T-helper 2 cell treated with Interferon-gamma antibody and Interleukin-4, amounts not matched to agents 5 μg/mL and 100 μg/mL, for 36 hours (primary cell): Measurements from ENCODE around the gene DDX1.
"Not testable (repeated sequence)": the region's sequence is repeated elsewhere in the genome, so short reads cannot be mapped to it uniquely, and the experiment has no call there.

Experiments
- DNase-seq: peaks from one replicate; pipeline ENCODE4 v3.0.0; 2021; ENCODE audit warnings: low spot score
- H3K27ac Mint-ChIP-seq: one replicate; pipeline ENCODE4 v1.8.0; 2021; ENCODE audit warnings: mild to moderate bottlenecking, mixed read lengths
- H3K27me3 Mint-ChIP-seq: one replicate; pipeline ENCODE4 v1.8.0; 2021; ENCODE audit warnings: low read depth, mixed read lengths
- H3K36me3 Mint-ChIP-seq: one replicate; pipeline ENCODE4 v1.8.0; 2021; ENCODE audit warnings: low read depth, mixed read lengths
- H3K4me1 Mint-ChIP-seq: one replicate; pipeline ENCODE4 v1.8.0; 2021; ENCODE audit warnings: low read depth, mixed read lengths
- H3K4me3 Mint-ChIP-seq: one replicate; pipeline ENCODE4 v1.8.0; 2022; ENCODE audit warnings: mild to moderate bottlenecking, moderate library complexity, mixed read lengths
- H3K9me3 Mint-ChIP-seq: one replicate; pipeline ENCODE4 v1.8.0; 2021; ENCODE audit warnings: mixed read lengths

Gene DDX1

DNA sequence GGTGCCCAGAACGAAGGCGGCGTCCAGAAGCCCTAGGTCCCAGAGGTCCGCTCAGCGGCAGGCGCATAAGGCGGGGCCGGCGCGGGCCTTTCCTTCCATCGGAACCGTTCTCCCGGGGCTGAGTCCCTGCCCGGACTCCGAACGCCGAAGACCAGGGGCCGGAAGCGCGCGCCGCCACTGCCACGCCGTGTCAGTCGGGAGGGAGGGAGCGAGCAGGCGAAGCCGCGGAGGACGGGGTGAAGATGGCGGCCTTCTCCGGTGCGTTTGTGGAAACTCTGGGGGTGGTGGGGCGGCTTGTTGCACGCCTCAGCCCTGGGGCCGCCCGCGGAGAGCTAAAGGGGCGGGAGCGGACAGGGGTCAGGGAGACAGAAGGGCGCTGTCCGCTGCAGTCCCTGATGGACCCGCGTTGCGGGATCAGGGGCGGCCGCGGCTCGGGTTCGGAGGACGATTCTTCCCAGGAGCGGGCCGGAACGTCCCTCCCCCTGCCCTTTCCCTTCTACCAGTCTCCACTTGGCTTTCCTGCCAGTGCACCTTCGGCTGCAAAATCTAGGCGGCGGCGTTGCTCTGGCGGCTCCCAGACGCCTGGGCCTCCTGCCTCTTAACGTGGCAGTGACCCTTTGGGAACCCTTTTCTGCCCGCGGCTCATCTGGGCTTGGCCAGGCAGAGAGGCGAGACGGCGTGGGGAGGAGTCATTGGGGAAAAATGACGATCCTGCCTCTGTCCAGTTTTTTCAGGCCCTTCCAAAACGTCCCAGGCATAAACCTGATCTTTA is at the start of gene DDX1:
Gene DDX1, plus strand, starts transcription at position 177 of the 772 bp plus-strand sequence. Its CDS starts 66 bp downstream, at position 243.
- H3K4me3 Mint-ChIP-seq, result peak within 1 kb of the TSS; percentile 87
- H3K36me3 Mint-ChIP-seq, result peaks cover 15% of the 10 kb centered on the region
- no peaks in the 10 kb centered on the region for H3K27me3 Mint-ChIP-seq
- H3K9me3 Mint-ChIP-seq, result no peaks in the 10 kb centered on the region
- H3K4me1 Mint-ChIP-seq, result peaks cover 27% of the 10 kb centered on the region
- peak within 1 kb of the TSS; percentile 86 for H3K27ac Mint-ChIP-seq
- DNase-seq, result peak; percentile 87

DNA sequence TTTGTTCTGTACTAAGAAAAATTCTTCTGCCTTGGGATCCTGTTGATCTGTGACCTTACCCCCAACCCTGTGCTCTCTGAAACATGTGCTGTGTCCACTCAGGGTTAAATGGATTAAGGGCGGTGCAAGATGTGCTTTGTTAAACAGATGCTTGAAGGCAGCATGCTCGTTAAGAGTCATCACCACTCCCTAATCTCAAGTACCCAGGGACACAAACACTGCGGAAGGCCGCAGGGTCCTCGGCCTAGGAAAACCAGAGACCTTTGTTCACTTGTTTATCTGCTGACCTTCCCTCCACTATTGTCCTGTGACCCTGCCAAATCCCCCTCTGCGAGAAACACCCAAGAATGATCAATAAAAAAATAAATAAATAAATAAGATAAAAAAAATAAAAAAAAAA is 49.4 kb upstream of the DDX1 start:
- not testable (repeated sequence) for H3K4me3 Mint-ChIP-seq, H3K9me3 Mint-ChIP-seq, H3K27ac Mint-ChIP-seq, DNase-seq, H3K27me3 Mint-ChIP-seq, H3K4me1 Mint-ChIP-seq
- peaks cover 11% of the 10 kb centered on the region for H3K36me3 Mint-ChIP-seq

DNA sequence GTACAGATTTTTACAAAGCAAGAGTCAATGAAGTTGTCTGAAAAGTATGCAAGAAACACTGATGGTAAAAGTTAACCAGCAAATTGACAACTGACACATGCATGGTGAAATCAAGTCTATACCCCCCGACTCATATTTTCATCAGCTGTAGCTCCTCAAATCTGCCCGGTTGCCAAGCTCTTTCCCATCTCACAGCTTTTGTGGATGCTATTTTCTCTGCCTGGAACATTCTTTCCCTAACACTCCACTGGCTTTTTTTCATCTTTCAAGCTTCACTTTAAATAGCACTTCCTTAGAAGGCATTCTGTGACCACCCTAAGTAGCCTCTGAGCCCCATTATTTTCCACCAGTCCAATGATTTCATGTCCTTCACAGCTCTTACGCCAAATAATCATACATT is 48.6 kb upstream of the DDX1 start:
- no peaks in the 10 kb centered on the region for H3K27me3 Mint-ChIP-seq
- no peak overlapping the region for H3K4me3 Mint-ChIP-seq
- no peak for DNase-seq
- H3K9me3 Mint-ChIP-seq, result no peaks in the 10 kb centered on the region
- H3K27ac Mint-ChIP-seq, result no peak overlapping the region
- peaks cover 10% of the 10 kb centered on the region for H3K36me3 Mint-ChIP-seq
- no peaks in the 10 kb centered on the region for H3K4me1 Mint-ChIP-seq

DNA sequence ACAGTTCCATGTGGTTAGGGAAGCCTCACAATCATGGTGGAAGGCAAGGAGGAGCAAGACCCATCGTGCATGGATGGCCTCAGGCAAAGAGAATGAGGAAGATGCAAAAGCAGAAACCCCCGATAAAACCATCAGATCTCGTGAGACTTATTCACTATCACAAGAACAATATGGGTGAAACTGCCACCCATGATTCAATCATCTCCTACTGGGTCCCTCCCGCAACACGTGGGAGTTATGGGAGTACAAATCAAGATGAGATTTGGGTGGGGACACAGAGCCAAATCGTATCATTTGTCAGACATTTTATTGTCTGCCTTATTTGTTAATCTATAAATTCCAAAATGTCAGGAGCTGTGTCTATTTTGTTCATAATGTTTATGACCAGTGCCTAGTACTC is 48.1 kb upstream of the DDX1 start:
- H3K4me3 Mint-ChIP-seq, result no peak overlapping the region
- no peaks in the 10 kb centered on the region for H3K9me3 Mint-ChIP-seq
- H3K36me3 Mint-ChIP-seq, result peaks cover 10% of the 10 kb centered on the region
- DNase-seq, result no peak
- no peaks in the 10 kb centered on the region for H3K27me3 Mint-ChIP-seq
- H3K27ac Mint-ChIP-seq, result no peak overlapping the region
- no peaks in the 10 kb centered on the region for H3K4me1 Mint-ChIP-seq

- no peaks in the 10 kb centered on the region for H3K4me1 Mint-ChIP-seq
- no peaks in the 10 kb centered on the region for H3K9me3 Mint-ChIP-seq
- no peaks in the 10 kb centered on the region for H3K27me3 Mint-ChIP-seq
- no peak for DNase-seq
- no peak overlapping the region for H3K4me3 Mint-ChIP-seq
- peaks cover 13% of the 10 kb centered on the region for H3K36me3 Mint-ChIP-seq
- H3K27ac Mint-ChIP-seq, result no peak overlapping the region
Observed at GRCh38 chr2:15544227-15544626, 47.4 kb upstream of the DDX1 start.

DNA sequence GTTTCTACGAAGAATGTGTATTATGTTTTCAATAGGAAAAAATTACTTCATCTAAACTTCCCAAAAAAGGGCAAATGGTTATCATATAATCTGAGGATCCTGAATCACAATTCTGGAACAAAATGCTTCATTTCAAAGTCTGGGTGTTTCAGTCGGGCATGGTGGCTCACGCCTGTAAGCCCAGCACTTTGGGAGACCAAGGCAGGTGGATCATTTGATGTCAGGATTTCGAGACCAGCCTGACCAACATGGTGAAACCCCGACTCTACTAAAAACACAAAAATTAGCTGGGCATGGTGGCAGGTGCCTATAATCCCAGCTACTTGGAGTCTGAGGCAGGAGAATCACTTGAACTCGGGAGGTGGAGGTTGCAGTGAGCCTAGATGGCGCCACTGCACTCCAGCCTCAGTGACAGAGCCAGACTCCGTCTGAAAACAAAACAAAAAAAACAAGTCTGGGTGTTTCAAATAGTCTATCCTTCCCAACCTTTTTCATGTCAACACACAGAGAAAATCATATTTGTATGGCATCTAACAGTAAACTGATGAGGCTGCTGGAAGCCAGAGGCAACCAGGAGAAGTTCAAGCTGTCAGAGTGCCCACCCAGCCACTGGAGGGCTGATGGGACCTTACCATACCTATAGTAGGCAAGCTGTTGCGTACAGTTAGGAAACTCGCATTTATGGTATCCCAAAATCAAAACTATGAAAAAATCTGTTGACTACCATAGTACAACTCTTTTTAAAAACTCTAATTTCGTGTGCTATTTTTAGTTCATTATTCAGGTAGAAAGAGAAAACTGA is 45.2 kb upstream of the DDX1 start:
- H3K36me3 Mint-ChIP-seq, result peaks cover 5% of the 10 kb centered on the region
- no peak overlapping the region for H3K27ac Mint-ChIP-seq
- H3K9me3 Mint-ChIP-seq, result no peaks in the 10 kb centered on the region
- no peak overlapping the region for H3K4me3 Mint-ChIP-seq
- DNase-seq, result no peak
- no peaks in the 10 kb centered on the region for H3K27me3 Mint-ChIP-seq
- H3K4me1 Mint-ChIP-seq, result no peaks in the 10 kb centered on the region

DNA sequence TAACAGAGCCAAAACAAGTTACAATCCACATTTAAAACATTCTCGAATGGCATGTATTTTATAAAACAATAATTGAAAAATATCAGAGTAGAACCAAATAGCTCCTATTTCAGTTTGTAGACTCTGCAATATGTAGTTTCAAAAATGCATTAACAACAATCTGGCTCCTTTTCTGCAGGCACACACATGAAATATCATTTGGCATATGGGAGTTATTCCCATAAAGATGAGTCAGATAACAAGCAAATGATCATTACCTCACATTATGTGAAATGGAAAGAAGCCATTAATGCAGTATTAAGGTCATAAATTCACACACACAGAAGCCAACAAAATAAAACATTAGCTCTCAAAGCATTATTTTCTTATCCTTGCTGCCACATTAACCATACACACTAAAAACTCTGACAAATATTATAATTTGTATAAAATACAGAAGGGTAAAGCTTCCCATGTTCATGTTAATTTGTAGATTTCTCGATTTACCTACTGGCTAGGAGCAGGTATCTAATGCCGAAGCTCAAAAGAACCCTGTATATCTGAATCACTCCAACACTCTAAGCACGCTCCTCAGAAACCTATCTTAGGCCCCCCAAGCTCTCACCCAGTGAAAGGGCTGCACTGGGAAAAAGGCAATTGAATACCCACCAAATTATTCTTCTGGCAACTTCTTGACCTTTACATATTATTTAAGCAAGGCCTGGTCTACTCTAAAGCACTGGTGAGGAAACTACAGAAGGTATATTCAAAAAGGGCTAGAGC is 44.4 kb upstream of the DDX1 start:
- Mint-ChIP-seq H3K4me3 (no peak overlapping the region), H3K36me3 (peaks cover 7% of the 10 kb centered on the region), H3K27me3 (no peaks in the 10 kb centered on the region), H3K4me1 (no peaks in the 10 kb centered on the region), H3K9me3 (no peaks in the 10 kb centered on the region), H3K27ac (no peak overlapping the region)
- no peak for DNase-seq

DNA sequence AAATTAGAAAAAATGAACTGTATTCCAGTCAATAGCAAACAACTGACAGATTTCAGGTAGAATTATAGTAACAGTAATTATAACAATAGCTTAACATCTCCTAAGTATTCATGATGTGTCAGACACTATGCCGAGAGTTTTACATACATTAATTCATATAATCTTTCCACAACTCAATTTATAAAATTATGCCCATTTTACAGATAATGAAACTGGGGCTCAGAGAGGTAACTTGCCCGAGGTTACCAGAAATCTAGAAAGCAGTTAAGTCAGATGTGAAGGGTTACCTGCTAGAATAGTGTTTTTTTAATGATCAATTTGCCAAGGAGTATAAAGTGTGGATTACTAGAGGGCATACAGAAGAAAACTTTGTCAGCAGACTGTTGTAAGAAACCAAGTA is 42.7 kb upstream of the DDX1 start:
- Mint-ChIP-seq H3K27ac (no peak overlapping the region), H3K27me3 (no peaks in the 10 kb centered on the region), H3K9me3 (no peaks in the 10 kb centered on the region), H3K36me3 (peaks cover 11% of the 10 kb centered on the region), H3K4me3 (no peak overlapping the region), H3K4me1 (no peaks in the 10 kb centered on the region)
- no peak for DNase-seq

GRCh38 chr2:15553519-15553918 is 38.1 kb upstream of the DDX1 start:
- Mint-ChIP-seq H3K4me3 (no peak overlapping the region), H3K9me3 (no peaks in the 10 kb centered on the region), H3K27ac (no peak overlapping the region), H3K36me3 (peaks cover 16% of the 10 kb centered on the region), H3K27me3 (no peaks in the 10 kb centered on the region), H3K4me1 (peaks cover 8% of the 10 kb centered on the region)
- no peak for DNase-seq

- DNase-seq, result no peak
- H3K27me3 Mint-ChIP-seq, result no peaks in the 10 kb centered on the region
- H3K4me1 Mint-ChIP-seq, result peaks cover 9% of the 10 kb centered on the region
- H3K9me3 Mint-ChIP-seq, result no peaks in the 10 kb centered on the region
- no peak overlapping the region for H3K27ac Mint-ChIP-seq
- H3K4me3 Mint-ChIP-seq, result no peak overlapping the region
- H3K36me3 Mint-ChIP-seq, result peaks cover 13% of the 10 kb centered on the region
Observed at GRCh38 chr2:15553951-15554350, 37.7 kb upstream of the DDX1 start.

DNA sequence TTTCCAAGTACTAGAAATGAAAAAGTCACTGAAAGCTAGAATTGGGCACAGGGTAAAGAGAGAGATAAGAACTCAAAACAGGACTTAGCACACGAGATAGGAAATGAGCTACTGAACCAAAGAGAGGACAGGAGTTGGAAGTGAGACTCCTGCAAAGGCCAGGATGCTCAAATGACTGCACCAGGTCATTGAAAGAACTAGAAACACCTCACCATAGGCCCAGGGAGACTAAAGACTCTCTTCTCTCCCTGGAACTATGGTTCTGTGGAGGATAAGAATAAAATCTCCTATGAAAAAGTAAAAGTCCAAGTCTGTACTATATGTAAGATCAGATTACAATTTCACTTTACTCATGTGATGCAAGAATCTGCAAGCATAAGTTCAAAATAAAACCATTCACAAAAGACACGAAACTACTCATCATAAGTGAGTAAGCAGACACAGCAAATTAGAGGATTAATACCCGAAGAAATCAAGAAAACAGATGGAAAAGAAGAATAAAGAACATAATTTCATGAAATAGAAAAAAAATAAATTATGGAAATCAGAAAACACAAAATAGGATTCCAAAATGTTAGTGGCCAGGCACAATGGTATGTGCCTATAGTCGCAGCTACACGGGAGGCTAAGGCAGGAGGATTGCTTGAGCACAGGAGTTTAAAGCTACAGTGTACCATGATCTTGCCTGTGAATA is 37.0 kb upstream of the DDX1 start:
- DNase-seq, result no peak
- Mint-ChIP-seq H3K36me3 (peaks cover 13% of the 10 kb centered on the region), H3K27ac (no peak overlapping the region), H3K4me1 (peaks cover 16% of the 10 kb centered on the region), H3K27me3 (no peaks in the 10 kb centered on the region), H3K9me3 (no peaks in the 10 kb centered on the region), H3K4me3 (no peak overlapping the region)

DNA sequence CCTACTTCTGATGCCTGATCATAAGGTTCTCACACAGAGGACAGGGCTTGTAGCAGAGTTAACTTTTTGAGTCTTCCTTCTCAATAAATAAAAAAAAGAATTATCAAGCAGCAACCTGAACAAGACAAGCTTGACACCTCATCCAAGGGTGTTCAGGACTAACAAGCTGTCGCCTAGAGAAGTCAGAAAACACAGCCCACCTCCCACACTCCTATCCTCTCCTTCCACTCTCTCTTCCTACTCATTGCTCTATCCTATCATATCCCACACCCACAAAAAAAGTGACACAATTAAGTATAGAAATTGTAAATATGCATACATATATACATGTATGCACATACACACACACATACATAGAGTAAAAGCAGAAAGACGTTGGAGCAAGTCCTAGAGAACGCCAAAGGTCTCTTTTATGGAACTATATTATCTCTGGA is 35.9 kb upstream of the DDX1 start:
- Mint-ChIP-seq H3K9me3 (no peaks in the 10 kb centered on the region), H3K27me3 (no peaks in the 10 kb centered on the region), H3K27ac (no peak overlapping the region), H3K4me1 (peaks cover 22% of the 10 kb centered on the region), H3K36me3 (peaks cover 13% of the 10 kb centered on the region), H3K4me3 (no peak overlapping the region)
- DNase-seq, result no peak

DNA sequence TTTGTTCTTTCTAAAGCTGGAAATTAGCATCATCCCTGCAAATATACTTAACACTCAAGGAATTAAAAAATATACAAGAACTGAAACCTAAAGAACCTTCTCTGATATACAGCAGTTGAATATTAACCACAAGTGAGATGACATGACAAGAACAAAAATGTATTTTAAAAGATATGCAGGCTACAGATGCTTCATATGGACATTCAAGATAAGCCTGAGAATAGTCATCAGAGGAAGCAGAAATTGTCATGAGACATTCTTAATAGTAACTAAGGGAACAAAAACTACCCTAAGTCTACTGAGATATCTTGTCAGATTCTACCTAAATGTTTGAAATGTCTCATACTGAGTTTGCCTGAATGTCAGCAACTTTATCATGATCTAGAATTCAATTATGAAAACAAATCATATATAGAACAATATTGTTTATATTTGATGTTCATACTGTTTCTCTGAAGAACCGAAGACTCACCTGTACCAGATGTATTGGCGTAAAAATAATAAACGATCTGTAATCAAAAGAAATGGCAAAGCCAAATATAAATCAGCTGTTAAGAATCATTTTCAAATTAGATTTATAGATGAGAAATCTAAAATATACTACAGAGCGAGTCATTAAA is 35.2 kb upstream of the DDX1 start:
- DNase-seq, result no peak
- Mint-ChIP-seq H3K27ac (no peak overlapping the region), H3K27me3 (no peaks in the 10 kb centered on the region), H3K36me3 (peaks cover 13% of the 10 kb centered on the region), H3K4me1 (peaks cover 24% of the 10 kb centered on the region), H3K4me3 (no peak overlapping the region), H3K9me3 (no peaks in the 10 kb centered on the region)
